ENCODE measurements around the gene RND3.

Gene RND3

GRCh38 chr2:150487537-150488429 is at the start of gene RND3:
Gene RND3, minus strand, starts transcription at chr2:150487667. Its CDS starts 250 bp downstream, at chr2:150487417.
- DNase-seq (ENCODE audit: low read depth in 2 of 2): no peak

GRCh38 chr2:150535176-150535575 is 47.7 kb upstream of the RND3 start:
- DNase-seq (ENCODE audit: low read depth in 2 of 2): no peak

GRCh38 chr2:150532879-150533278 is 45.4 kb upstream of the RND3 start:
- no peak for DNase-seq (ENCODE audit: low read depth in 2 of 2)

- no peak for DNase-seq (ENCODE audit: low read depth in 2 of 2)
Measured at GRCh38 chr2:150532020-150532419, 44.6 kb upstream of the RND3 start.

GRCh38 chr2:150531591-150531990 is 44.1 kb upstream of the RND3 start:
- DNase-seq (ENCODE audit: low read depth in 2 of 2): no peak

GRCh38 chr2:150530168-150530567 is 42.7 kb upstream of the RND3 start:
- DNase-seq (ENCODE audit: low read depth in 2 of 2): no peak

GRCh38 chr2:150528861-150529801 is 41.7 kb upstream of the RND3 start:
- DNase-seq (ENCODE audit: low read depth in 2 of 2): no peak

GRCh38 chr2:150526827-150527226 is 39.4 kb upstream of the RND3 start:
- DNase-seq (ENCODE audit: low read depth in 2 of 2): no peak

- no peak for DNase-seq (ENCODE audit: low read depth in 2 of 2)
Measured at GRCh38 chr2:150526006-150526405, 38.5 kb upstream of the RND3 start.

GRCh38 chr2:150522269-150522668 is 34.8 kb upstream of the RND3 start:
- no peak for DNase-seq (ENCODE audit: low read depth in 2 of 2)

- DNase-seq (ENCODE audit: low read depth in 2 of 2): no peak
Measured at GRCh38 chr2:150520887-150521664, 33.6 kb upstream of the RND3 start.

- no peak for DNase-seq (ENCODE audit: low read depth in 2 of 2)
Measured at GRCh38 chr2:150520033-150520432, 32.6 kb upstream of the RND3 start.

- DNase-seq (ENCODE audit: low read depth in 2 of 2): no peak
Measured at GRCh38 chr2:150517951-150518680, 30.6 kb upstream of the RND3 start.

- DNase-seq (ENCODE audit: low read depth in 2 of 2): no peak
Measured at GRCh38 chr2:150513647-150514046, 26.2 kb upstream of the RND3 start.

- no peak for DNase-seq (ENCODE audit: low read depth in 2 of 2)
Measured at GRCh38 chr2:150508497-150509137, 21.1 kb upstream of the RND3 start.

GRCh38 chr2:150507071-150507470 is 19.6 kb upstream of the RND3 start:
- DNase-seq (ENCODE audit: low read depth in 2 of 2): no peak

GRCh38 chr2:150505178-150505577 is 17.7 kb upstream of the RND3 start:
- DNase-seq (ENCODE audit: low read depth in 2 of 2): no peak

GRCh38 chr2:150495993-150496627 is 8.6 kb upstream of the RND3 start:
- DNase-seq (ENCODE audit: low read depth in 2 of 2): no peak

- DNase-seq (ENCODE audit: low read depth in 2 of 2): no peak
Measured at GRCh38 chr2:150495001-150495400, 7.5 kb upstream of the RND3 start.

Data from stimulated activated CD8-positive, alpha-beta memory T cell treated with anti-CD3 and anti-CD28 coated beads, Interleukin-7, amount 100 ng/mL, for 1 hour (primary cell).